Raji (cell line): Measurements from ENCODE around the gene FRMD4A.

ENCODE experiments used
- POLR2A ChIP-seq: IDR thresholded peaks from 2 replicates; pipeline ENCODE4 v1.6.1; 2011; ENCODE audit warnings: low read depth, low read length, control low read depth; ENCODE audit not compliant: insufficient read depth

Gene FRMD4A

DNA sequence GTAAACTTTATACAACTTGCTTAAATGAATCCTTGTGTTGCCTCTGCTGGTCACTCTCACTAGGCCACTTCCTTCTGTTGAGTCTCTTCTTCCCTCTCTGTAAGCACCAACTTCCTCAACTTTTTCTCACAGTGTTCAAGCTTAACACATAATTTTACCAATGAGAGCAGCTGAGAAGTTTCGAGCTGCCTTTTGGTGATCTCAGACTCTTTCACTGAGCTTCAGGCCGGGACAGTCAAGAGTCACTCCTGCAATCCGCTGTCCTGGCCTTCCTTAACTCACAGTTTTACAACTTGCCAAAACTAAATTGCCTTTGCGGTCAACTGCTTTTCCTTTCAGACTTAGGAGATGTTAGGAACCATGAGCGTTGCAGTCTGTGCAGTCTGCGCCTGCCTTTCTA is 696.5 kb downstream of the FRMD4A start:
- no peak for TF ChIP-seq POLR2A

DNA sequence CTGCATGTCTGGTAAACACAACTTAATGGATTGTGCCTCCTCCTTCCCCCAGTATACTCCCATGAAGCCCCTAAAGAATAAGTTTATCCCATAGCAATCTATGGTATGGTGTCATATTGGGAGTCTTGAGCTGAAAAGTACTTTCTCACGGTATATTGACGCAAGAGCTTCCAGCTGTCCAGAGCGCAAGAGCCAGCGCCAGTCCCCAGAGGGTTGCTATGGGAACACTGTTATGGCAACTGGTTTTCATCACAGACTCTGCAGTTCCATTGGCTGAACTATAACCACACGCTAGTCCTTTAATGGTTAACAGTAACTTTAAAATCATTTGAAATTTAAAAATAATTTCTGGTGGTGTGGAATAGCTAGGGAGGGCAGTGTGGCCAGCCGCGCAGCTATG is 697.0 kb downstream of the FRMD4A start:
- no peak for TF ChIP-seq POLR2A

DNA sequence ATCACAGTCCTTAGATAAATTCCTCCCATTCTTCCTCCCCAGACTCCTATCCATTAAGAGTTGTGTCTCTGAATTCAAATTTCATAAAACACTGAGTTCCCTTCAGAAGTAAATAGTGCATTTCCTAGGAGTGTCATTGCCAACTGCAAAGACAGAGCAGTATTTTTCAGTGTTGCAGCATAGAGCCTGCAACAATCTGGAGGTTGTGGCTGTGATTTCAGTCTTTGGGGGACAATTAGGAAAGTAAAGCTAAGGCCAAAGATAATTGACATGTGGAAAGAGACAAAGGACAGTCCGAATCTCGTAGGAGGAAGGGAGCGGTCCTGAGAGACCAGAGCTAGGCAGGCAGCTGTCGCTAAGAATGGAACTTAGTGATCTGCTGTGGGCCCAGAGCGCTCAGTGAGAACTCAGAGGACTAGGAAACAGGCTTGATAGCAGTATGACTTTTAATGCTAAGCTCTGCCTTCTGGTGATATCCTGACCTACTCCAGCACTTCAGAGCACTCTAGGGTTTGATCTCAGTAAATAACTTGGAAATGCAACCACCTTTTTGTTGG is 697.8 kb downstream of the FRMD4A start:
- TF ChIP-seq POLR2A = no peak

DNA sequence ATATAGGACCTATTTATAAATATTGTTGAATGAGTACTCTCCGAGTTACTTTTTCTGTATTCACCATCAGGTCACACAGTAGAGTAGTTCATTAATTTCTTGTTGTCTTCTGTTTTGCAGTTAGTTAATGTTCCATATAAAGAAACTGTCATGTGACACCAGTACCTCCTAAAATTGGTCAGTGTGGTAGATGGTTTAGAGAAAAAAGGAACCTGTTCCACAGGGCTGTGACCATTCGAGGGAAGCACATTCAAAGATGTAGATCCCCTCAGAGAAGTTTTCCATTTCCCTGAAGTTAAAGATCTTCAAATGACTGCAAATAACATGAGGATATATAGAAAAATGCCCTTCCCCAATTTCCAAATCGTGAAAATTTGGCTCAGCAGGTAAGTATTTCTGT is 698.3 kb downstream of the FRMD4A start:
- no peak for TF ChIP-seq POLR2A

DNA sequence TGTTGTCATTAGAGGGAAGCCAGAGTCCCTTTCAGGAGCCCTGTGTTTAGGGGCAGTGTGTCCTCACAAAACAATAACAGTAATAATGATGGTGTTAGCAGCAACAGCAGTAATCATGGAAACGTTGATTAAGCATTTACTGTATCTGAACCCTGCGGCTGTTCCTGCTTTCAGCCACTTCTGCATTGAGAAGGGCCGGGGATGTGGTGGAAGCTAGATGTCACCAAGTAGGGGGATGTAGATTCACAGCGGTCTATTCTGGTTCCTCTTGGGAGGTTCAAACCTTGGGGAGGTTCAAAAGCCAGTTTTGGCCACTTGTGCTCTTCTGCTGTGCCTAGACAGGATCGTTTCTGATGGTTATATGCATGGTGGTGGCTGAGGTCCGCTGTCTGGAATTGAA is 699.1 kb downstream of the FRMD4A start:
- no peak for TF ChIP-seq POLR2A

DNA sequence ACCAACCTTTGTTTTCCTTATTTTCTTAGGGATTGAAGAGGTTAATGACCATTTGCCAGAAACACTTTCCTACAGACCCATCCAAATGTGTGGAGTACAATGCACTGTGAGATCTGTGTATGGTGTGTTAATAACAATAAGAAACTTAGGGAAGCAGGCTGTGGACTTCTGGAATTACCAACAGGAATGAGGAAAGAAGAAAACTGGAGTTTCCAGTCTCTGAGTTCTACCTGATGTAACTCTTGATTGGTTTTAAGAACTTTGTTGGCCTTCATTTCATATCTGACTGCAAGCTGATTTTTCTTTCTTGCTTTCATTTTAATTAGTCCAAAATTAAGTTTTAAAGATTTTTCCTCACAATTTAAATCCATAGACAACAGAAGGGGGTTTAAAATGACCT is 700.5 kb downstream of the FRMD4A start:
- TF ChIP-seq POLR2A = no peak

DNA sequence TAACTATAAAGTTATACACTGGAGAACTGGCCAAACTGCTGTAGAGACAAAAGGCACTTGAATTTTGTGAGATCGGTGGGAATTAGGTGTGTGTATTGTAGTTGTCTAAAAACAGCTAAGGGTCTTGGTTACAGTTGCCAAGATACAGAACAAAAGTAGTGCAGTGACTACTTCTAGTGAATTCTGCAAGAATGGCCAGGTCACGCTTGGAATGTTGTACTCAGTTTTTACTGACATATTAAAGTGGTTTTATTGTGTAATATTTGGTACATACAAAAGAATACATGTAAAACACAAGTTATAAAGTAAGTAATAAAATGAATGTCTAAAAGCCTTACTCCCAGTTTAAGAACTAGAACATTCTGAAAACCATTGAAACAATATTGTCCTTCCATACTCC is 701.6 kb downstream of the FRMD4A start:
- no peak for TF ChIP-seq POLR2A

DNA sequence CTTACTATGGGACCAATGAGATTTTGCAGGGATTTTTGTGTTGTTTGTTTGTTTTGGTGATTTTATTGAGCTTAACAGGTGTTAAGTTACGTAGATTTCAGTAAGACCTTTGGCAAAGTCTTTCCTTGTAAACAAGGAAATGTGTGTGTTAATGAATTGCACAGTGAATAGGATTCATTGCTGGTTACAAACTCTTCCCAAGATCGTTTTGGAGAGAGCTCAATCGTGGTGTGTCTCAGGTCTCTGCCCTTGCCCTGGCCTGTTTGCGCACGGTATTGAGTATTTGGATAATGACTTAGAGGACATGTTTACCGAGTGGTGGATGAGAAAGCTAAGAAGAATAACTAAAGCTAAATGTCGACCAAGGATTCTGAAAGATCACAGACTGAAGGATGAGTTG is 702.1 kb downstream of the FRMD4A start:
- no peak for TF ChIP-seq POLR2A

DNA sequence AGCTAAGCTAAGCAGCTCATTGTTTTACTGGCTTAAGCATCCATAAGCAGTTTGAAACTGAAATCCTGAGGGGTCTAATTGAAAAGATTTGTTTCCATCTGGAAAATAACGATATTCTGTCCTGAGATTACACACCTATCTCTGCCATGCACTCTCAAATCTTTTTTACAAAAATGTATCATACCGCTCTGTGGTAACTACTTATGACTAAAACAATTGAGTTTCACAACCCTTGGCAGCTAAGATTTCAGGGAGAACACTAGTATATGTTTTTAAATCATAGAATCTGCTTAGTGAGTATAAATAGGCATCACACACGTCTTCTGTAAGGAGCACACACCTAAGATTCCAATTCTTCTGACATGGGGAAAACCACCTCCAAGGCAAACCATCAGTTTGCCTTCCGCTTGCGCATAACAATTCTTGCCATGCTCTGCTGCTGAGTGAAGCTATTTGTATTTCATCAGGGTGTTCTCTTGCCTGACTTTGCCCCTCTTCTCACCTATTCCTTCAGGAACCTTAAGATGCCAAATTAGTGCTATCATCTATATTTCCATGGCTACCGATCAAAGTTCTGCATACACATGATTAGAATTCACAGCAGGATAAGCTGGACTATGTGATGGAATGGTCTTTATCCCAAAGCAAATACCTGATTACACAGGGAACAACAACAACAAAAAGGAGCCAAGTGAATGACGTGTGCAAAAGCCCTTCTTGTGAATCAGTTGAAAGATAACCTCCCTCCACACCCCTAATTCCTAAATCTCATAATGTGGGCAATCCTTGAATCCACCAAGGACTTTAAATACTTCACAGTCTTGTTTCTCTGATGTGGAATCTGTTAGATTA is 703.0 kb downstream of the FRMD4A start:
- TF ChIP-seq POLR2A = no peak

DNA sequence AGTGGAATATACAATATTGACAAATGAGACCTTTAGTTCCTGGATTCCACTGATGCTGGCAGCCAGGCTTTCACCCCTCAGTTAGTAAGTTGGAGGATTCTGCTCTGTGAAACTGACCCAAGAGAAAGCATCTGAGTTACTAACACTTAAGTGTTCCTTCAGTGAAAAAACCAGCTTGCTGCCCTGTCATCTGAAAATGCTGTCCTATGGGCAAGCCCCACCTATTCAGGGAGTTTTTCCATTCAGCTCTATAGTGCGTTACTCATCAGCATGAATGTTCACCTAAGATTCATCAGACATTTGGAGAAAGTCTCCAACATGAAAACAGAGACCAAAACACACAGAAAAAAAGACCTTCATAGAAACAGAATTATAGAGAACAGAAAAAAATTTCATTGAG is 706.1 kb downstream of the FRMD4A start:
- TF ChIP-seq POLR2A = no peak

DNA sequence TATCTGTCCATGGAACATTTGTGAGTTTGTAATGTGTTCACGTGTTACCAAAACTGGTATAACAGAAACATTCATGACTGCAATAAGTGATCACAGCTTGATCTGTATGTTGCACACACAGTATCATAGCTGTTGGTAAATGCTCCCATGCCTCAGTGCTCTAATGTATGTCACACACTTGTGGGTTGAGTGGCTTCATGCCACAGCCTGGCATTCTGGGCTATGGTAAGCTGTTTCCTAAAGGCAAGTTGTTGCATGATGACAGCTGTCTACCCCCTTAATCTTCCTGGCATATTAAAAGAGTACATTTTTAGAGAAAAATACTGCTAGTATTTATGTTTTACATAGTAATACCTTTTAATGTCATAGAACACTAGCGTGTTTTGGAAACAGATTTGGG is 708.8 kb downstream of the FRMD4A start:
- no peak for TF ChIP-seq POLR2A

DNA sequence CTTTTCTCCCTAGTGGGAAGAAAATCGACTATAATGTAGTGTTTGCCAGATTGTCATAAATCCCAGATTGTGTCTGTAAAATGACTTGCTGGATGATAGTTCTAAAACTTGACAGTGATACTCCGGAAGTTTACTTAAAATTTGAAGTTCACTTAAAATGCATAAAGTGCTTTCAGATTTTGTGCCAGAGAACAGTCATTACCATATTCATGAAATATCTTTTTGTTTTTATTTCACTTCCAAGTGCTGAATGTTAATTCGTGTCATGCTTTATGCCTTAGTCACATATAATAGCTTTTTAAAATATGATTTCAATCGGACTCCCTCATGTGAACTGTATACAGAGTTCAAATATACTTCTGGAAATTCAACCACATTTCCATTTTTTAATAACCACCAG is 713.6 kb downstream of the FRMD4A start:
- TF ChIP-seq POLR2A = no peak

DNA sequence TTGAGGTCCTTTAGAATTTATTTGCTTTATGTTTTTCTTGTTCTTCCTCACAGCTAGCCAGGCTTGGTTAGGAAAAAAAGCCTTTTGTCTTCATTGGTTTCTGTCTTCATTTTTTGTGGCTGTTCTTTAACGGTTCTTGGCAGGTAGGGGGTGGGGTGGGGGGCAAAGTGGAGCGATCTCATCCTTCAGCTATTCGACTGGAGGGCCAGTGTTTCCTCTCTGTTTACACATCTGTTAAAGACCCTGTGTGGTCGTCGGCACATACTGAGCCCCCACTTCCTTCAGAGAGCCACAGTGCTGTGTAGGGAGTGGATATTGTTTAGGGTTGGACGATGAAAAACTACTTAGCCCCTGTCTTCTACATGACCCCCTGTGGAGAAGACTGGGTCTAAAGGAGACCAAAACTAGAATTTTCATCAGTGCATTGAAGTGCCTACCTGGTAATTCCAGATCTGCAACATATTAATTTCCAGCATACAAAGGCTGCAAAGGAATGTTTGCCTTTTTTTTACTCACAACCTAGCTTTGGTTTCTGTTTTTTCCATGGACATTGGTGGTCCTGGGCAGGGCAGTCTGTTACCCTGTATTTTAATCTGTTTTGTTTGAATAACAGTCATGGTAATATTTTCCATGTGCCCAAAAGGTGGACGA is 714.9 kb downstream of the FRMD4A start:
- no peak for TF ChIP-seq POLR2A

DNA sequence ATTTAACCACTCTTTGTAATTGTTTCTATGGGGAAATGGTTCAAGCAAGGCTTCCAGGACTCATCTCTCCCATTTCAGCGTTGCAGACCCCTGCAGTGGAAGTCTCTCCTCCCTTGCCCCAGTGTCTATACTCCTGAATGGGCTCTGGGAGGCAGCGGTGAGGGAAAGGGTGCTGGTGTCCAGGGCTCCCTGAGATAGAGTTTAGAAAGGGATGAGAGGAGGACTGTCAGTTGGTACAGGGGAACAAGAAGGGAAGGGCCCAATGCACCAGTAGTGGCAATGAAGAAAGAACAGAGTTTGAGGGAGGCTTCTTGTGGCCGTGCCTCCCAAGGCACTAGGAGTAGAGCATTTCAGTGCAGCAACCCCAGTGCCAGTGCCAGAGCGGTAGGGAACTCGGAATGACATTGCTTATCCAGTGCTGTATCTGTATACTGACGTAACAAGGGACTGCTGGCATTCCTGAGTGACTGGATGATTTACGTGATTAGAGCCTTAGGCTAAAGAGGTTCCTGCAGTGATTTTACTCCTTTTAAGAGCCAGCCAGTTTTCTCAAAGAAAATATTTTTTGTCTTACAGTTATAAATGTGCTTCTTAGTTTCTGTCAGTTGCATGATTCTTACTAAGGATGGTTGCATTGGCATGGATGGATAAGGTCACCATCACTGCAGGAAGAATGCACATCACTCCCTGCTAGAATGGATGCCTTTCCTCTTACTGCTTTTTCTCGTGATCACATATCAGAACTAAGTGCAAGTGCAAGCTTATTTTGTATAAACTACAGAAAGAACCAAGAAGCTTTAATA is 716.0 kb downstream of the FRMD4A start:
- TF ChIP-seq POLR2A = no peak

DNA sequence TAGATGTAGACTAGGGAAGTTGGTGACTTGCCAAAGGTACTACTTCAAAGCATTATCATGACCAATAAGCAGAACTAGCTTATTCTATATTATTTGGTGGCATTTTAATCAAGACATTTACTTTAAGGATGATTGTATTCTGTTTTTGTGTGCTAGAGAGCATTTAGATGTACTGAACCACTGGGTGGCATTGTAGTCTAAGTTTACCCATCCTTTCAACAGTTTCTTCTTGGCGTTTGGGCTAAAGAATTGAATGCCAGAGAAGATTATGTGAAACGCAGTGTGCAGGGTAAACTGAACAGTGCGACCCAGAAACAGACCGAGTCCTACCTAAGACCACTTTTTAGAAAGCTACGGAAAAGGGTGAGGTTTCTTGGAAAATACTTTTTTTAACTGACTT is 717.2 kb downstream of the FRMD4A start:
- no peak for TF ChIP-seq POLR2A
